Vagina (tissue), 2 donors: ENCODE results near the gene PSMD1.

Source experiments
- CTCF ChIP-seq, 3 experiments: fragments of 450-650 bp in 2 of 3; fragments of 200-600 bp in 1 of 3; sonication (generic) in 1 of 3; IDR thresholded peaks; one replicate each; pipeline ENCODE4 v1.5.1; 2017 to 2019; ENCODE audit warnings: antibody characterized with exemption in 3 of 3, mild to moderate bottlenecking in 2 of 3, moderate library complexity in 2 of 3
- POLR2A ChIP-seq, 2 donors: fragments of 450-650 bp; IDR thresholded peaks; one replicate each; pipeline ENCODE4 v1.6.1; 2017; ENCODE audit warnings: antibody characterized with exemption in 2 of 2, mild to moderate bottlenecking in 2 of 2, moderate library complexity in 2 of 2

GRCh38 chr2:231203087-231203486, 146.4 kb downstream of the PSMD1 start:
- TF ChIP-seq CTCF (IDR thresholded peaks at IDR 0.05) (no peak), POLR2A (IDR thresholded peaks at IDR 0.05) (no peak)
